ENCODE measurements around the gene CR2.
"Not testable (repeated sequence)": the region's sequence is repeated elsewhere in the genome, so short reads cannot be mapped to it uniquely, and the experiment has no call there.

Gene CR2

DNA sequence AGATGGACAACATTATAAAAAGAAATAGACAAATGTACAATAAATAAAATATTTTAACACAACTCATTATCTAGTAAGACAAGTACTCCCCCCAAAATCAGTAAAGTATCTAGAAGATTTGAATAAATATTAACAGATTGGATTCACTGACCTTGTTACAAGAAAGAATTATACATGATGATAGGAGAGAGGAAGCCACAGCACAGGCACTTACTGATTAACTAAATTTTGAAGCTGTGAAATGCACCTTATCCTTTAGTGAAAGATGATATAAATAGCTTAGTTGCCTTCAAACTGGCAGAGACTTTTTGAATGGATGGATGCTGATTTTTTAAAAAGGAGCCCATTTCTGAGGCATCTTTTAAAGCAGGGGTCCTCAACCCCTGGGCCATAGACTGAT is 50.3 kb downstream of the CR2 start:
- DNase-seq (ENCODE audit: low read depth): no peak

DNA sequence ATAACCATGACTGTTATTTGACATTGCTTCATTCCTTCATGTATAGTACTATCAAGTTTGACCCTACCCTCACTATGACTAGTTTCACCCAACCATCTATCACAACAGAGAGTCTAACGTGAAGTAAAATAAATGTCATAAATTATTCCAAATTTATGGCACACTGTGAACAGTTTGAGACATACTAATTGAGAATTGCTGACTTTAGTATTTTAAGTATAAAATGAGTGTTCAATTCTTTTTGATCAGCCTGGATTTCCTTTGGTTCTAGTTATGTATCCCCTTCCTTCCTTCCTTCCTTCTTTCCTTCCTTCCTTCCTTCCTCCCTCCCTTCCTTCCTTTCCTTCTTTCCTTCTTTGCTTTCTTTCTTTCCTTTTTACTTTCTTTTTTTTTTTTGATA is 56.3 kb downstream of the CR2 start:
- no peak for DNase-seq (ENCODE audit: low read depth)

DNA sequence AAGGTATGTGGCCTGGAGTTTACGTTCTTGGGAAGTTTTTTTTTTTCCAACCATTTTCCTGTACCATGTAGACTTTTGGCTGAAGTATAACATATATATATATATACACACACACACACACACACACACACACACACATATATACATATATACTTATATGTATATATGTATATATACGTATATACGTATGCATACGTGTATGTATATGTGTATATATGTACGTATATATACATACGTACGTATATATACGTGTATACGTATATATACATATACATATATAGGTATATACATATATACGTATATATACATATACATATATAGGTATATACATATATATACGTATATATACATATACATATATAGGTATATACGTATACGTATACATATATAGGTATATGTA is 60.8 kb downstream of the CR2 start:
- DNase-seq (ENCODE audit: low read depth): no peak

DNA sequence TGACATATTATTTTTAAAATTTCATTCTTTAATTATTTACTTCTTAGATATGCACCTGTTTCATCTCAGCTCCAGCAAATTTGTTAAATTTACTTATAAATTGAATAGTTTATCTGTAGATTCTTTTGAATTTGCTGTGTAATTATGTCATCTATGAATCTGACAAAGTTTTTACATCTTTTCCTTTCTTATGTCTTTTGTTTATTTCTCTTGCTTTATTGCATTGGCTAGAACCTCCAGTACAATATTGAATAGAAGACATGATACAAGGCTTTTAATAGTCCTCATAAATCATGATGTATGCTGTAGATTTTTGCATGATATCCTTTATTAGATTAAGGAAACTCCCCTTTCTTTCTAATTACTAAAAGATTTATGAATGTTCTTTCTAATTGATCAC is 62.6 kb downstream of the CR2 start:
- DNase-seq (ENCODE audit: low read depth): no peak

DNA sequence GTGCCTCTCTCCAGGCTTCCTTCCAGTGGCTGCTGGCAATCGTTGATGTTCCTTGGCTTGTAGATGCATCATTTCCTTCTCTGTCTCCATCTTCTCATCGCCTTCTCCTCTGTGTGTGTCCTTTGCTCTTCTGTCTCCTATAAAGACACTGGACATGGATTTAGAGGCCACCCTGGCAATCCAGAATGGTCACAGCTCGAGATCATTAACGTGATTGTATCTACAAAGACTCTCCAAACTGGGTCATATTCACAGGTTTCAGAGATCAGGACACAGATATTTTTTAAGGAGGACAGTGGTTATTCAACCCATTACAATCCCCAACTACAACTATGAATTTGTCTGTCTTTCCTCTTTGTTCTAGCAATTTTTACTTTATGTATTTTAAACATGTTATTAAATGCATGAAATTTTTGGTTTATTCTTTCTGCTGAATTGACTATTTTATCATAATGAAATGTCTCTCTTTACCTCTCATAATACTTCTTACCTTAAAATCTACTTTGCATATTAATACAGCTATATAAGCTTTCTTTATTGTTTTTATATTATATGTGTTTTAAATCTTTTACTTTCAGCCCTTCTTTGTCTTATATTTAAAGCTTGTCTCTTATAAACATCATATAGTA is 64.6 kb downstream of the CR2 start:
- DNase-seq (ENCODE audit: low read depth): no peak

DNA sequence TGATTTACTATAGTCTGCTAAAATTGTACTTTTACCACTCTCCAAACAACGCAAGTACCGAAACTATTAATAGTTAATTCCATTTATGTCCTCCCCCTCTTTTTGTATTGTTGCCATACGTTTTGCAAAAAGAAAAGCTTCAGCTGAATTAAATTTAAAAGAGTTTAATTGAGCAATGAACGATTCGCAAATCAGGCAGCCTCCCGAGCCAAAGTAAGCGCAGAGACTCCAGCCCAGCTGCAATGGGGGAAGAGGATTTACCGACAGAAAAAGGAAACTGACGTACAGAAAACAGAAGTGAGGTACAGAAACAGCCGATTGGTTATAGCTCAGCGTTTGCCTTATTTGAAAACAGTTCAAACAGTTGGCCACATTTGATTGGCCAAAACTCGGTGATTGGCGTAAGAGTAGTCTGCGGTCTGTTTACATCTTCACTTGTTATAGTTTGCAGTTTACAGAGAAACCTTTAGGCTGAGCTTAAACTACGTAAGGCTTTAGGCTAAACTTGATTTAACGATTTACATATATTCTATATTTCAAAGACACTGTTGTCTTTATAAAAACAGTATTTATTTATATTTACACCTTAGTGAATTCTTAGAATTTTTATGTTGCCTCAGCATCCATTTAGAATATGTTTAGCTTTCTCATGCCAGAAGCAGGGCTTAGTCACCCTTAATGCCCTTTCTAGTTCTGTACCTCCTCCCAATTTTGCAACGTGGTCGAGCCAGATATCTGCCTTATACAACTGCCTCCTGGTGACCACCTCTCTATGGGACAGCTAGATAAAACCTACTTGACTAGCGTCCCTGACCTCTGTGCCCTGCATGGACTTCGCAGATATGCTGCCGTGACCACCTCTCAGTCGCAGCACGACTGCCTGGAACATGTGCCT is 65.6 kb downstream of the CR2 start:
- peak; percentile 22 for DNase-seq (ENCODE audit: low read depth)

DNA sequence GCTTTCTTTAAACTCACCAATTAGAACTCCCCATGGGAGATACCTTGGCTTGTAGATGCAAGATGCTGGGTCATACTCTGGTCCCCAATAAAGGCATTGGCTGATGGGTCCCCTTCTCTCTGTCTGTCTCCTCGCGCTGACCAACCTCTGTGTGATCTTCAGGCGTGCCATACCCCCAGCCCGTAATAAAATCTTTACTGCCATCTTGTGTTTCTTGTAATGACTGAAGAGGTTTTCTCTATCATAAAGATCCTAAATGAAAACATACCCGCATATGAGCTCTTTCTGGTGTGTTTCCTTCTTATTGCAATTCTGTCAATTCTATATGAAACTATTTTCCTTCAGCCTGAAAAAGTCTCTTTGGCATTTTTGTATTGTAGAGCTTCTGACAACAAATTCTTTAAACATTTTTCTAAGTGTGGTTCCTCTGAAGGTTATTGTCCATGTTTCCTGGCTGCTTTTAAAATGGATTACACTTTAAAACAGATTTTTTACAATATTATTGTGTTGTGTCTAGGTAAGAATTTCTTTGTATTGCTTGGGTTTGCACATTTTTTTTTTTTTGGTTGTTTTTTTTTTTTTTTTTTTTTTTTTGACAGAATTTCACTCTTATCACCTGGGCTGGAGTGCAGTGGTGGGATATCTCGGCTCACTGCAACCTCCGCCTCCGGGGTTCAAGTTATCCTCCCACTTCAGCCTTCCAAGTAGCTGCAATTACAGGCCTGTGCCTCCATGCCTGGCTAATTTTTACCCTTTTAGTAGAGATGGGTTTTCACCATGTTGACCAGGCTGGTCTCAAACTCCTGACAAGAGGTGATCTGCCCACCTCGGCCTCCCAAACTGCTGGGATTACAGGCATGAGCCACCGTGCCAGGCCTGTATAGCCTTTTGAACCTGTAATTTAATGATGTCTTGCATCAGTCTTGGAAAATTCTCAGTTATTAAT is 66.5 kb downstream of the CR2 start:
- DNase-seq (ENCODE audit: low read depth): not testable (repeated sequence)

DNA sequence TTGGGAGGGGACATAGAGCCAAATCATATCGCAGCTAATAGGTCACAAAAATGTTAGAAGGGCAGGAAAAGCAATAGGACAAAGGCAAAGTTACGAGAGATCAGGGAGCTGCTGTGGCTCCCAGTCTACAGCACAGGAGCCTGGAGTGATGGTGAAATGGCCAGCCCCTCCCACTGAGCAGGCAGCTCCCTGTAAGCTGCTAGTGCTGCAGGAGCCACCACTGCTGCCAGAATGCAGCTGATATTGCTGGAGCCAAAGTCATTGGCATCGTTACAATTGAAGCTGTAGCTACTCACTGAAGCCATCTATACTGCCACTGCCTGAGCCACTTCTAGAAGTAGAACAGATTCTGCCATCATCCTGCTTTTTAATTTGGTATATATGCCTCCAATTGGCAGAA is 71.1 kb downstream of the CR2 start:
- DNase-seq (ENCODE audit: low read depth): not testable (repeated sequence)

DNA sequence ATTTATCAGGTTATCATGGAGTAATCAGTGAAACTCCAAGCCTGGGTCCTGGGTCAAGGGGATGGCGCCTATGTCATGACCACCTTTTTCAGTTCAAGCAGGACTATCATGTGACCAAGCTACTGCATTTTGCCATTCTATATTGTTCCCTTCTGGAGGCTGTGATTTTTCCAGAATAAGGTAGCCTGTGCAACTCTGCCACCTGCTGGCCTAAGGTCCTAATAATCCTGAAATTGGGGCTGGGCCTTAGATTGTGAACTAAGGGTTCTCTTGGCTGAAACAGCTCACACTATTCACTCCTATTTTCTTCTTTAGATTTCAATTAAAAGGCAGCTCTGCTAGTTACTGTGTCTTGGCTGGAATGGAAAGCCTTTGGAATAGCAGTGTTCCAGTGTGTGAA is 74.3 kb downstream of the CR2 start:
- not testable (repeated sequence) for DNase-seq (ENCODE audit: low read depth)

DNA sequence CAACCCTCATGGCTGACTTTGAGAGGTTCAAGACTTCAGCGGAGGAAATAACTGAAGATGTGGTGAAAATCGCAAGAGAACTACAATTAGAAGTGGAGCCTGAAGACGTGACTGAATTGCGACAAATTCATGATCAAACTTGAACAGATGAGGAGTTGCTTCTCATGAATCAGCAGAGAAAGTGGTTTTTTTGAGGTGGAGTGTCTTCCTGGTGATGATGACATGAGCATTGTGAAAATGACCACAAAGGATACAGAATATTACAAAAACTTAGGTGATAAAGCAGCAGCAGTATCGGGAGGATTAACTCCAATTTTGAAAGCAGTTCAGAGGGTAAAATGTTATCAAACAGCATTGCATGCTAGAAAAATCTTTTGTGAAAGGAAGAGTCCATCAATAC is 82.1 kb downstream of the CR2 start:
- not testable (repeated sequence) for DNase-seq (ENCODE audit: low read depth)

Measured in fibroblast of gingiva (primary cell).